GM18861 (cell line): ENCODE results near the gene NHSL2.
"Not testable (repeated sequence)": the region's sequence is repeated elsewhere in the genome, so short reads cannot be mapped to it uniquely, and the experiment has no call there.

ENCODE experiments used
- ATAC-seq: cut with Tn5 transposase; IDR thresholded peaks from one replicate; pipeline ENCODE4 v1.9.1; 2021; ENCODE audit not compliant: unreplicated experiment

The NHSL2 gene

GRCh38 chrX:71922686-71923085 is 12.0 kb downstream of the NHSL2 start:
- ATAC-seq = no peak

- no peak for ATAC-seq
Observed at GRCh38 chrX:71923516-71923915, 12.9 kb downstream of the NHSL2 start.

GRCh38 chrX:71927040-71927439 is 16.4 kb downstream of the NHSL2 start:
- no peak for ATAC-seq

- ATAC-seq = no peak
Observed at GRCh38 chrX:71928856-71929255, 18.2 kb downstream of the NHSL2 start.

GRCh38 chrX:71930298-71930697 is 19.7 kb downstream of the NHSL2 start:
- ATAC-seq = no peak

GRCh38 chrX:71935476-71935875 is 24.8 kb downstream of the NHSL2 start:
- no peak for ATAC-seq

GRCh38 chrX:71936632-71937031 is 26.0 kb downstream of the NHSL2 start:
- no peak for ATAC-seq

- no peak for ATAC-seq
Observed at GRCh38 chrX:71938371-71938770, 27.7 kb downstream of the NHSL2 start.

- no peak for ATAC-seq
Observed at GRCh38 chrX:71941145-71941544, 30.5 kb downstream of the NHSL2 start.

- ATAC-seq = no peak
Observed at GRCh38 chrX:71941776-71942175, 31.1 kb downstream of the NHSL2 start.

- ATAC-seq = no peak
Observed at GRCh38 chrX:71944369-71944768, 33.7 kb downstream of the NHSL2 start.

GRCh38 chrX:71945237-71945805 is 34.7 kb downstream of the NHSL2 start:
- no peak for ATAC-seq

- ATAC-seq = no peak
Observed at GRCh38 chrX:71949363-71949762, 38.7 kb downstream of the NHSL2 start.

GRCh38 chrX:71949844-71950445 is 39.3 kb downstream of the NHSL2 start:
- ATAC-seq = no peak

GRCh38 chrX:71953391-71953790 is 42.7 kb downstream of the NHSL2 start:
- no peak for ATAC-seq

GRCh38 chrX:71953946-71954345 is 43.3 kb downstream of the NHSL2 start:
- ATAC-seq = no peak

GRCh38 chrX:71954458-71954857 is 43.8 kb downstream of the NHSL2 start:
- no peak for ATAC-seq

GRCh38 chrX:71955530-71956120 is 45.0 kb downstream of the NHSL2 start:
- ATAC-seq = no peak

GRCh38 chrX:71958281-71958675 is 47.6 kb downstream of the NHSL2 start:
- no peak for ATAC-seq

- ATAC-seq = not testable (repeated sequence)
Observed at GRCh38 chrX:71964184-71964583, 53.5 kb downstream of the NHSL2 start.

- ATAC-seq = no peak
Observed at GRCh38 chrX:71974916-71975315, 64.3 kb downstream of the NHSL2 start.

GRCh38 chrX:71976753-71977152 is 66.1 kb downstream of the NHSL2 start:
- ATAC-seq = no peak

- no peak for ATAC-seq
Observed at GRCh38 chrX:71978164-71978563, 67.5 kb downstream of the NHSL2 start.
